Right kidney (tissue), 1 donor: ENCODE measurements around the gene DTX1.

ENCODE experiments used
- DNase-seq: peaks from one replicate; pipeline ENCODE4 v3.0.0-alpha.2; 2016

The DTX1 gene

DNA sequence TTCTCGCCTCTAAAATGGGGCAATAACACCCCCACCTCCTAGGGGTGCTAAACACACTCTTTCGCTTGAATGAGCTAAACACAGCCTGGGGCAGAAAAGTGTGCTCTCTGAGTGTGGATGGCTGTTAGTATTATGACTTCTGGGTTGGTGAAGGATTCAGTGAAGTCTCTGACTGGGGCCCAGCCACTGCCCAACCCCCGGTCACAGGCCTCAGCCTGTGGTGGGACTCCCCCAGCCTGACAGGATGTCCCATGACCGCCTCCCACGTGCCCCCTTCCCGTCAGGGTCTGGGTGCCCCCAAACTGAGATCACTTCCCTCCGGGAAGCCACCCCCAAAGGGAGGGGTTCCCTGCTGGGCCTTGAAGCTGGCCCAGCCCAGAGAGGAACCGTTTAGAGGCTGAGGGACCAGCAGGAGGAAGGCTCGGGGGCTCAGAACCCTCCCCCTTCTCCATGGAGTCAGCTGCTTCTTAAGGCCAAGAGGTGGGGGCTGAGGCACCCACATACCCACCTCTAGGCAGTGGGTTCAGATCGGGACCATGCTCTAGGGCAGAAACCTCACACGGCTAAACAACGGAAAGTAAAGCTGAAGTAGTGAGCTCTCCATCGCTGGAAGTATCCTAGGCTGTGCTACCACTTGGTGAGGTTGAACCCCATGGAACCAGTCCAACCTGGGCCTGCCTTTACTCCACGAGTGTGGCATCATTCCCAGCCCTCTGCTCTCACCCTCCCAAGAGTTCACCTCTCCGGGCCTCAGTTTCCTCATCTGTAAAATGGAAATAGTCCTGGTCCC is 13.8 kb downstream of the DTX1 start:
- no peak for DNase-seq

GRCh38 chr12:113071135-113072112 is 14.9 kb downstream of the DTX1 start:
- DNase-seq: no peak

DNA sequence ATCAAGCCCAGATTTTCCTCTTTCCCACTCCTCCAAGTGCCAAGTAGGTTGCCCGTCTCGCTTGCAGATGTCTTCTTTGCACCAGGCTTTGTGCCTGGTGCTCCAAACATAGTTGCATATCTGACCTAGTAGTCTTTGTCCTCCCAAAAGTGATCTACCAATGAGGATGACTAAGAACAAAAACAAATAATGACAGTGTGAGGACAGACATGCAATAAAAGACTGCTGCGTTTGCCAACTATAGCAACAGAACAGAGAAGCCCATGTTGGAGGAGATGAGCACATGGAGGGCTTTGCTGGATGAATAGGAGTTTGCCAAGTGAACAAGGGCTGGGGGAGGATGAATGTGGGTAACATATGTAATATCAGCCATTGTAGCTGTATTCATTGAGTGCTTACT is 15.6 kb downstream of the DTX1 start:
- no peak for DNase-seq

DNA sequence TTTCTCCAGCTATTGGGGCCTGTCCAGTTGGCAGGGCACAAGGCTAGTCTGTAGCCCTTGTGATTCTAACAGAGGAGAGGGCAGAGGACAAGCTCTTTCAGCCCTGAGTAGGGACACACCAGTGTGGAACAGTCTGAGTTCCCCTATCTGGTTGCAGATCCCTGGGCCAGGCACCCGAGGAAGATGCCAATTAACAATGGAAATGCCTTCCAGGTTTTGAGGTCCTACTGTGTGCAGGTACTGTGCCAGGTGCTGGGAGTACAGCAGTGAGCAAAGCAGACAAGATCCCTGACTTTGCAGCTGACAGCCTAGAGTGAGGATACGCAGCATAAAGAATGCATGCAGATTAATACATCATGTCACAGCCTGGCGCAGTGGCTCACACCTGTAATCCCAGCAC is 17.1 kb downstream of the DTX1 start:
- no peak for DNase-seq

GRCh38 chr12:113075137-113075683 is 18.7 kb downstream of the DTX1 start:
- no peak for DNase-seq

GRCh38 chr12:113077057-113077858 is 20.7 kb downstream of the DTX1 start:
- DNase-seq: no peak

DNA sequence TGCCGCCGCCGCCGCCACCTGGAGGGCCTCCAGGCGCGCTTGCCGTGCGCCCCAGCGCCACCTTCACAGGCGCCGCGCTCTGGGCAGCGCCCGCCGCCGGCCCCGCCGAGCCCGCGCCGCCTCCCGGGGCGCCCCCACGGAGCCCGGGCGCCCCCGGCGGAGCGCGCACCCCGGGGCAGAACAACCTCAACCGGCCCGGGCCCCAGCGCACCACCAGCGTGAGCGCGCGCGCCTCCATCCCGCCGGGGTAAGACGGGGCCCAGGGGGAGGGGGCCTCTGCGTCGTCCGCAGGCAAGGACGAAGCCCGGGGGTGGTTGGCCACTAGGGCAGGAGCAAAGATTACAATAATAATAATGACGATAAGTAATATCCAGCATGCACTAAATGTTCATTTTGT is 21.3 kb downstream of the DTX1 start:
- no peak for DNase-seq

DNA sequence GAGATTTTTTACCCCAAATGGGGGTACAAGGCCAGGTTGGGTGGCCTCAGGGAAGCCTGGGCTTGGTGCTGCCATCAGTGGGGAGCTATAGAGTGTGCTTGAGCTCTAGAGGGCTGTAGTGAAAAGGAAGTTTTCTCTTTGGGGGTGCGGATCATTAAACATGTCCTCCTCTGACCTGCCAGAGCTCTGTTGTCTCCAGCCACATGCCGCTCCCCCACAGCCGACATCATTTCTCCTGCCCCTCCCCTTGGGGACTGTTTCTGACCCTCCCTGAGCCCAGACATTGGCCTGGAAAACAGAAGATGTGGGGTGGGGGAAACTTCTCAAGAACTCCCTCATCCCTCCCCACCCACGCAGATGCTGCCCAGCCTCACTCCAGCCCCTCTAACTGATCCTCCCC is 25.3 kb downstream of the DTX1 start:
- DNase-seq: no peak

GRCh38 chr12:113082486-113083148 is 26.1 kb downstream of the DTX1 start:
- DNase-seq: no peak

DNA sequence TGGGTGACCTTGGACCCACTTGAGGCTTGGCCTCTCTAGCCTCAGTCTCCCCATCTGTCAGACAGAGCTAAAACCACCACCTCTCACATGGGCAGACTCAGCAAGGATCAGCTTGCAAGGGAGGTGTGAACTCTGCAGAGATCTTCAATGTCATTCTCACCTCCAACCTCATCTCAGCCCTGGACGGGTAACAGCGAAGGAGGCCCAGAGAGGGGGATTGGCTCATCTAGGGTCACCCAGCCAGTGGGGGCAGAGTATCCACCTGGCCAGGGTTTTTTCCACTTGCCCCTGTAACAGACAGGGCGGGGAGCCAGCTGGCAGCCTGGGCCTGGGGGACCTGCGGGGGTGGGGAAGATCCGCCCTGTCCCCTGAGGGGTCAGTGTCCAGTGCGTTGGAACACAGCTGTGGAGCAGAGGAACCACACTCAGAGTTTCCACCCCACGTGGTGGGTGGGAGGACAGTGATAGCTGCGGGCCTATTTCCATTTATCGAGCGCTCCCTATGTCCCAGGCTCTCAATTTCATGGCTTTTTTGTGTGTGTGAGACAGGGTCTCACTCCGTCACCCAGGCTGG is 27.4 kb downstream of the DTX1 start:
- DNase-seq: no peak

GRCh38 chr12:113086249-113087164 is 30.0 kb downstream of the DTX1 start:
- no peak for DNase-seq

DNA sequence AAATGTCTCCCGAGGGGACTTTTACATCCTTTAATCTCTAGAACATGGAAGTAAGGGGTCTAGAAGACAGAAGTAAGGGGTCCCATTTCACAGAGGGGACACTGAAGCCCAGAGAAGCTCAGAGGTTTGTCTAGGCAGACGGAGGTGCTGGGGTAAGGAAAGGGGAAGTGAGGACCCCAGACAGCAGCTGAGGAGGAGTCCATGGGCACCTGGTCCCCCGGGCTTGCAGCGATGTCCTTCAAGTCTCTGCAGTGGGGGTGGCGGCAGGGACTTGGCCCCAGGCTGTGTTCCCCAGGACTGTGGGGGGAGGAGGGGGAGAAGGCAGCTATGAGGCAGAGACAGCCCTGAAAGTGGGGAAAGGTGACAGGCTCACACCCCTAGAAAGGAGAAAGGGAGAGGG is 30.7 kb downstream of the DTX1 start:
- DNase-seq: no peak

GRCh38 chr12:113088037-113088436 is 31.5 kb downstream of the DTX1 start:
- DNase-seq: no peak

- no peak for DNase-seq
Measured at GRCh38 chr12:113088971-113089756, 32.6 kb downstream of the DTX1 start.

DNA sequence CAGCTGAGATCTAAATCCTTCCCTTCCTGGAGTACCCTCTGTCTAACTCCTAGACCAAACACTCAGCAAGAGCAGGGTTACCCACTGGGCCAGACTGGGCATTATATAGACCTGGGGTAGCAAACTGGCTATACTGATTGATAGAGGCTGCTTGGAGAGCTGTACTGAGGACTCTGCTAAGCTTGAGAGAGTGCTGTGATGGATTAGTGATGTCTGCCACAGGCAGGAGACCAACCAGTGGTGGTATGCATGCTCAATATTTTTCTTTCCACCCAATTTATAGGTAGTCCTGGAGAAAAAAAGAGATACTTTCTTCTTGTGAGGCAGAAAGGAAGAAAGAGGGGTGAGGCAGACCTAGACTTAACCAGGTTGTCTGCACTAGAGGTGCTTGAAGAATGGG is 33.3 kb downstream of the DTX1 start:
- no peak for DNase-seq

DNA sequence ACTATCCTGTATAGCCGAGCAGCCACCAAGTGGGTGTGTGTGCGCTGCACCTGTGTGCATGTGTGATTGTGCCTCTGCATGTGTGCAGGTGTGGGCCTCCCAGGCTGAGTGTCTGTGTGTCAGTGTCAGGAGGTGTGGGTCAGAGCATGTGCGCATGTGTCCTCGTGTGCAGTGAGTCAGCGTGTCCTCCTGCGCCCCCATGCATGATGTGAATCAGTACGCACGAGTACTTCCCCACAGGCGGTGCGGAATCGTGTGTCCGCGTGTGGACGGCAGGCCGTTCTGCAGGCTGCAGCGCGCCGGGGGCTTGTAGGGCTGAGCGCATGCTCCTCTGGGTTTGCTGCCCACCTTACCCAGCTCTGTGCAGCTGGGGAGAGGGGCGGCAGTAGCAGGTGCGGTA is 34.2 kb downstream of the DTX1 start:
- no peak for DNase-seq

DNA sequence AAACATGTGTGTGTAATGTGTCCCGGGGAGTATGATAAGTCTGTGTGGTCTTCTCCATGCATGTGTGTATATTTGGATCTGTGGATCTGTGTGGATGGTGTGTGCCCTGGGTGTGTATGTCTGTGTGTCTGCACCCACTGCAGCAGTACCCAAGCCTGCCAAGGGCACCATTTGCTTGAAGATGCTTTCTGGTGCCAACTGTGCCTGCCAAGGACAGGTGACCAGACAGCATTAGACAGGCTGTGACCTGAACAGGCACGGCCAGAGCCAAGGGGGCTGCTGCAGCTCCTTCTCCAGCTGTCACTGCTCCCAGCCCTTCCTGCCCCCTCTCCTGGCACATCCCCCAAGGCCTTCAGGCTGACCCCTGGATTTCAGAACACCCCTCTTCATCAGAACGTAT is 35.0 kb downstream of the DTX1 start:
- no peak for DNase-seq

DNA sequence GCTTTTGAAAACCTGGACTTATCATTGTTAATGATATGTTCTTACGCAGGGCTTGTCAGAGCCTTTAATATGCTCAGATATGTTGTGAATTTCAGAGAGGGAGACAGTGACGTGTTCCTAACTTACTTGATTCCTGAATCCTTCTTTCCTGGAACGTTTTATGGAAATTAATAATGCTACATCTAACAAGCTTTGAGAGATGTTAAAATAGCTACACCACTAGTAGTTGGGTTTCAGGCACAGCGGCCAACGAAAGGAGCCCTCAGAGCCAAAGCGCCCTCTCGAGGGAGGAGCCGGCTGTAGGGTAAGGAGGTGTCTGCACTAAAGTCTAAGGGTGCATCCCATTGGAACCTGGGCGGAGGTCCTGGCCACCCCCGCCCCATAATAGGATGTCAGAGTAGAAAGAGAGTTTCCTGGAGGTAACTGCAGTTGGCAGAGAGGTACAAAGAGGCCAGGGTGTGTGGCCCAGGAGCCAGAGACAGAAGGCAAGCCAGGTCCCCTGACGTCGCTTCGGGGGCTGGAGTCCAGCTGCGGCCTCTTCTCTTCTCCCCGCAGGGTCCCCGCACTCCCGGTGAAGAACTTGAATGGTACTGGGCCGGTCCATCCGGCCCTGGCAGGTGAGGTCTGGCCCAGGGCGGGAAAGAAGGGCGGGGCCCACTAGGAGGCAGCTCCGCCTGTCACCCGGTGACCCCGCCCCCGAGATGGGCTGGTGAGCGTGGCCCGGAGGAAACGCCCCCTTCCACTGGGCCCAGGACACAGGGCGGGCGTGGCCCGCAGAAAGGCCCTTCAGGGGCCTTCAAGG is 36.3 kb downstream of the DTX1 start:
- DNase-seq: peak; percentile 57
